K562 (cell line): ENCODE measurements around the gene MYO1D. TPM values are rescaled to one million over a fixed set of nuclear protein-coding genes. Genes with fewer than 3 reads are reported as not detected.

ENCODE experiments used
- ATF6 ChIP-seq: sonication (generic); formaldehyde crosslinking; IDR thresholded peaks from 2 replicates; pipeline ENCODE4 v1.4.0; 2020; ENCODE audit warnings: mild to moderate bottlenecking, missing genetic modification reagents
- ATF7 ChIP-seq: fragments of 450-650 bp; IDR thresholded peaks from 2 replicates; pipeline ENCODE4 v1.7.1; 2014; ENCODE audit warnings: mild to moderate bottlenecking, moderate library complexity
- ERF ChIP-seq: fragments of 450-650 bp; formaldehyde crosslinking; IDR thresholded peaks from 2 replicates; pipeline ENCODE4 v1.4.0; 2020; ENCODE audit warnings: mild to moderate bottlenecking, mixed read lengths
- HDAC2 ChIP-seq: fragments of 450-650 bp; IDR thresholded peaks from 2 replicates; pipeline ENCODE4 v1.6.1; 2016; ENCODE audit warnings: mild to moderate bottlenecking
- KDM1A ChIP-seq, 2 experiments: fragments of 450-650 bp; IDR thresholded peaks; 2 replicates each; pipeline ENCODE4 v1.6.1; 2016; ENCODE audit warnings: mild to moderate bottlenecking in 2 of 2
- MBD1 ChIP-seq: fragments of 250-450 bp; sonication (Bioruptor Pico); IDR thresholded peaks from 2 replicates; pipeline ENCODE4 v1.8.0; 2022; ENCODE audit warnings: inconsistent platforms
- NFE2 ChIP-seq: IDR thresholded peaks from 2 replicates; pipeline ENCODE4 v1.6.1; 2014; ENCODE audit warnings: antibody characterized with exemption, low read depth
- PCBP2 ChIP-seq: fragments of 200-400 bp; formaldehyde crosslinking; IDR thresholded peaks from 2 replicates; pipeline ENCODE4 v1.6.1; 2018; ENCODE audit warnings: low read length, low read depth, mild to moderate bottlenecking, moderate library complexity; ENCODE audit not compliant: poor library complexity, severe bottlenecking
- RAD51 ChIP-seq: fragments of 450-650 bp; IDR thresholded peaks from 2 replicates; pipeline ENCODE4 v1.7.1; 2016; ENCODE audit warnings: low read depth, mild to moderate bottlenecking, borderline replicate concordance
- TFE3 ChIP-seq: fragments of 450-650 bp; formaldehyde crosslinking; IDR thresholded peaks from 2 replicates; pipeline ENCODE4 v1.4.0; 2020; ENCODE audit warnings: mild to moderate bottlenecking, mixed read lengths
- TRIM25 ChIP-seq: fragments of 450-650 bp; IDR thresholded peaks from 2 replicates; pipeline ENCODE4 v1.7.0; 2016; ENCODE audit warnings: borderline replicate concordance
- polyA plus RNA-seq, 8 experiments: library from polyadenylated mRNA; depleted of rRNA in 4 of 8; stranded (reverse) in 5 of 8; unstranded in 3 of 8; fragments of >200 nt; fragmentation: Nextera tagmentation in 2 of 8; fragmentation: Illumina TruSeq in 1 of 8; extraction: Ambion mirVana in 2 of 8; extraction: Trizol in 1 of 8; gene quantifications; 2 replicates each; pipeline versions ENCODE4 v1.2.1 to v1.2.3, GENCODE V29; 2011 to 2014; ENCODE audit warnings: inconsistent platforms in 1 of 8, missing spikeins in 1 of 8
- total RNA-seq, 7 experiments: library from RNA; depleted of rRNA in 6 of 7; stranded (reverse); fragments of >200 nt in 6 of 7; fragmentation: Illumina TruSeq in 2 of 7; extraction: Trizol in 2 of 7; gene quantifications; 2 replicates each; pipeline versions ENCODE4 v1.2.1 to v1.2.3, GENCODE V29; 2011 to 2021; ENCODE audit warnings: low replicate concordance in 1 of 7

MYO1D gene
- total and polyA plus RNA-seq, 9 of the 15 experiments (the other 6 are each of a cell fraction or from before 2014, with no cell fraction given), result 2.1 to 71.2 (median 45.4) TPM

GRCh38 chr17:32814836-32815235 is 62.1 kb downstream of the MYO1D start (continued):
- TF ChIP-seq NFE2 (no peak), RAD51 (peak; percentile 59; the same call in 1 of the 2 replicates), ATF7 (no peak), TRIM25 (no peak), MBD1 (CRISPR knock-in tag) (peak; percentile 47; the same call in 1 of the 2 replicates), TFE3 (CRISPR knock-in tag) (peak; percentile 92), HDAC2 (no peak), ATF6 (CRISPR knock-in tag) (no peak), KDM1A (IDR thresholded peaks at IDR 0.05) (no peak), PCBP2 (no peak), ERF (CRISPR knock-in tag) (no peak)
